ENCODE results near the gene TAOK3. TPM values are rescaled to one million over a fixed set of nuclear protein-coding genes. Genes with fewer than 3 reads are reported as not detected.
"Not testable (repeated sequence)": the region's sequence is repeated elsewhere in the genome, so short reads cannot be mapped to it uniquely, and the experiment has no call there.

The TAOK3 gene
- total RNA-seq, 1 donor = 34.5 TPM

DNA sequence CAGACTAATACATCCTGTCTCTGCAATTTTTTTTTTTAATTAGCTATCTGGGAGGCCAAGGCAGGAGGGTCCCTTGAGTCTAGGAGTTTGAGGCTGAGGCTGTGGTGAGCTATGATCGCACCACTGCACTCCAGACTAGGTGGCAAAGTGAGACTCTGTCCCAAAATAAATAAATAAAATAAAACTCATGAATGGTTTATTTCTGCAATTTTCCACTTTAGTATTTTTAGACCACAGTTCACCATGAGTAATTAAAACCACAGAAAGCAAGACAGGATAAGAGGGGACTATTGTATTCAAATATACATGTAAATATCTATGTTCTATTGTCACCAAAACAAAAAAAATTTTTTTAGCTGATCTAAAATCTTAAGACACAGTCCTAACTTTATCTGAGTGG, 17.8 kb downstream of the TAOK3 start:
- DNase-seq (ENCODE audit: low read depth) = no peak
- TF ChIP-seq, protein P1, sequence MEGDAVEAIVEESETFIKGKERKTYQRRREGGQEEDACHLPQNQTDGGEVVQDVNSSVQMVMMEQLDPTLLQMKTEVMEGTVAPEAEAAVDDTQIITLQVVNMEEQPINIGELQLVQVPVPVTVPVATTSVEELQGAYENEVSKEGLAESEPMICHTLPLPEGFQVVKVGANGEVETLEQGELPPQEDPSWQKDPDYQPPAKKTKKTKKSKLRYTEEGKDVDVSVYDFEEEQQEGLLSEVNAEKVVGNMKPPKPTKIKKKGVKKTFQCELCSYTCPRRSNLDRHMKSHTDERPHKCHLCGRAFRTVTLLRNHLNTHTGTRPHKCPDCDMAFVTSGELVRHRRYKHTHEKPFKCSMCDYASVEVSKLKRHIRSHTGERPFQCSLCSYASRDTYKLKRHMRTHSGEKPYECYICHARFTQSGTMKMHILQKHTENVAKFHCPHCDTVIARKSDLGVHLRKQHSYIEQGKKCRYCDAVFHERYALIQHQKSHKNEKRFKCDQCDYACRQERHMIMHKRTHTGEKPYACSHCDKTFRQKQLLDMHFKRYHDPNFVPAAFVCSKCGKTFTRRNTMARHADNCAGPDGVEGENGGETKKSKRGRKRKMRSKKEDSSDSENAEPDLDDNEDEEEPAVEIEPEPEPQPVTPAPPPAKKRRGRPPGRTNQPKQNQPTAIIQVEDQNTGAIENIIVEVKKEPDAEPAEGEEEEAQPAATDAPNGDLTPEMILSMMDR (IDR thresholded peaks at IDR 0.05; ENCODE audit: insufficient read depth, low read depth, low read length) = no peak
- H3K4me3 ChIP-seq (ENCODE audit: low read depth, low read length) = no peak overlapping the region

DNA sequence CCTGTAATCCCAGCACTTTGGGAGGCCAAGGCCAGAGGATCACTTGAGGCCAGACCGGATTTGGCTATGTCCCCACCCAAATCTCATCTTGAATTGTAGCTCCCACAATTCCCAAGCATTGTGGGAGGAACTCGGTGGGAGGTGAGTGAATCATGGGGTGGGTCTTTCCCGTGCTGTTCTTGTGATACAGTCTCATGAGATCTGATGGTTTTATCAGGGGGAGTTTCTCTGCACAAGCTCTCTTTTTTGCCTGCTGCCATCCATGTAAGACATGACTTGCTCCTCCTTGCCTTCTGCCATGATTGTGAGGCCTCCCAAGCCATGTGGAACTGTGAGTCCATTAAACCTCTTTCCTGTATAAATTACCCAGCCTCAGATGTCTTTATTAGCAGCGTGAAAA, 18.2 kb downstream of the TAOK3 start:
- H3K4me3 ChIP-seq (ENCODE audit: low read depth, low read length); DNase-seq (ENCODE audit: low read depth): not testable (repeated sequence)

DNA sequence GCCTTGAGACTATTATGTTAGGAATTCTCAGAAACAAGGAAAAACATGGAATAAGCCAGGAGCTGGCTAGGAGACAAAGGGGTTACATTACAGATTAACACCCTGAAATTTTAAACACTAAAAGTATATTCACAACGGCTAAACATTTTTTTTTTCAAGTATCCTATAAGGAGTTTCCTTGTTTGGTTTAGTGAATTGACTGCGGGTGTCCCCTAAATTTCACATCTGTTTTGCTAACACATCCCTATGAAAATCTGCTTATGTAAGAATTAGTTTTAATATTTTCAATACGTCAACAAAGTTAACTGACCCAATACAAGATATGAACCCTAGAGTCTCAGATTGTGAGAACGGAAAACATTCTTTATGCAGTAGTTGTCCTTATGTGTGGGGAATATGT, 19.0 kb downstream of the TAOK3 start:
- no peak overlapping the region for H3K4me3 ChIP-seq (ENCODE audit: low read depth, low read length)
- TF ChIP-seq, protein P1 (IDR thresholded peaks at IDR 0.05; ENCODE audit: insufficient read depth, low read depth, low read length) = no peak

DNA sequence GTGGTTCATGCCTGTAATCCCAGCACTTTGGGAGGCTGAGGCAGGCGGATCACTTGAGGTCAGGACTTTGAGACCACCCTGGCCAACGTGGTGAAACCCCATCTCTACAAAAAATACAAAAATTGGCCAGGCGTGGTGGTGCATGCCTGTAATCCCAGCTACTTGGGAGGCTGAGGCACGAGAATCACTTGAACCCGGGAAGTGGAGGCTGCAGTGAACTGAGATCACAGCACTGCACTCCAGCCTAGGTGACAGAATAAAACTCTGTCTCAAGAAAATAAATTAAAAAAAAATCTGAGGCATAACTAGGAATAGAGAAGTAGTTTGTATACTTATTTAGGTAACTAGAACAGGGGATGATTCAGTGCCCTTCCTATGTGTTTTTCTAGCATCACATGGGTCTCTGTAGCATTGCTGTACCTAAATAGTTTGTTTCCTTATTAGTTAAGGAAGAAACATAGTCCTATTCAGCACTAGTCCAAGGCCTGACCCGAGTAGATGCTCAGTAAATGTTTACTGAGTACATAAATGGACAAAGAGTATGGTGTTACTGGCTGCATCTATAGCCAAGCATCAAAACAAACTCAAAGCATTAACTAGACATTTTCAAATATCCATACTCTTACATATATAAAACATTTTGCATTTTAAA, 21.7 kb downstream of the TAOK3 start:
- no peak overlapping the region for H3K4me3 ChIP-seq (ENCODE audit: low read depth, low read length)
- DNase-seq (ENCODE audit: low read depth) = no peak
- TF ChIP-seq, protein P1 (IDR thresholded peaks at IDR 0.05; ENCODE audit: insufficient read depth, low read depth, low read length) = no peak

More for the DNA sequence above, 19.0 kb downstream of the TAOK3 start:
- DNase-seq (ENCODE audit: low read depth) = no peak

DNA sequence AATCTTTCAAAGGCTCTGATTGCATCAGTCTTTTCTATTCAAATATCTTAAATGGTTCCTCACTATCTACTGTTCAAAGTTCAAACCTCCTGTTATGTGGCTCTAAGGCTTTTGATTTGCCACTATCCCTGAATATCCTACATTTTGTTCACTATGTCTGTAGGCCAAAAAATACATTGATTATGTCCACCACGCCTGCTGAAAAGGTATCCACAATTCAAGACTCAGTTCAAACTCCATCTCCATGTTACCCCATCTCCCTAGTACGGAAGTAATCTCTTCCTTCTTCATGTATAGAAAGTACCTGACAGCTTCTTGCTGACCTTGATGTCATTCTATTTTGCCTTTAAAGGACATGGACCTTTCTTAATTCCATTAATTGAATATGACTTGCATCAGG, 24.8 kb downstream of the TAOK3 start:
- TF ChIP-seq, protein P1 (IDR thresholded peaks at IDR 0.05; ENCODE audit: insufficient read depth, low read depth, low read length) = no peak
- no peak overlapping the region for H3K4me3 ChIP-seq (ENCODE audit: low read depth, low read length)
- DNase-seq (ENCODE audit: low read depth) = no peak

DNA sequence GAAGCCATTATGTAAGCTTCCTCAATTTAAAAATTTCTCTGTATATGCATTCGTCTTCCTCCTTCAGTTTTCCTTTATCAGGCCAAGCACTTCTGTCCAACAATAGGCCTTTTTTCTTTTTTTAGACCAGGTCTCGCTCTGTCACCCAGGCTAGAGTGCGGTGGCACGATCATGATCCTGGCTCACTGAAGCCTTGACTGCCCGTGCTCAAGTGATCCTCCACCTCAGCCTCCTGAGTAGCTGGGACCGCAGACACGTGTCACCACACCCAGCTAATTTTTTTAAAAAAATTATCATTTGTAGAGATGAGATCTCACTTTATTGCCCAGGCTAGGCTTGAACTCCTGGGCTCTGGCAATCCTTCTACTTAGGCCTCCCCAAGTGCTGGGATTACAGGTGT, 25.8 kb downstream of the TAOK3 start:
- no peak overlapping the region for H3K4me3 ChIP-seq (ENCODE audit: low read depth, low read length)
- TF ChIP-seq, protein P1 (IDR thresholded peaks at IDR 0.05; ENCODE audit: insufficient read depth, low read depth, low read length) = no peak
- no peak for DNase-seq (ENCODE audit: low read depth)

DNA sequence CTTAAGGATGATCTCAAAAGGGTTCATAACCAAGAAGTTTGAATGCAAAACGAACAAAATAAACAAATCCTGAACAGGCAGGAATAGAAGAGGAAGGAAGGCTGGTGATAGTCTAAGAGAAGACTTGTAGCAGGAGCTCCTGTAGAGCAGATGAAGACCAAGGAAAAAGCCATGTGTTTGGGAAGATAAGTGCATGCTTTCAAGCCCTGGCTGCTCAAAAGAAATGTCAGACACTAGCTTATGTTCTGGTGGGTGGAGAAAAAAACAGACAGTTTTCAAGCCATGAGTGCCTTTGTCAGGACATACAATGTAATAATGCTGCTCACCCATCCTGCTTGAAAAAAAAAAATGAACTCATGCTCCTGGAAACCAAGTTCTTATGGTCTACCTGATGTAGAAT, 27.4 kb downstream of the TAOK3 start:
- no peak for DNase-seq (ENCODE audit: low read depth)
- H3K4me3 ChIP-seq (ENCODE audit: low read depth, low read length) = no peak overlapping the region
- TF ChIP-seq, protein P1 (IDR thresholded peaks at IDR 0.05; ENCODE audit: insufficient read depth, low read depth, low read length) = no peak
